Hepatocyte (in vitro differentiated cells): ENCODE measurements around the gene NPTX1.

ENCODE experiments used
- CTCF ChIP-seq: fragments of 200-600 bp; sonication (generic); IDR thresholded peaks from 2 replicates; pipeline ENCODE4 v1.5.1; 2016; ENCODE audit warnings: antibody characterized with exemption, mild to moderate bottlenecking; ENCODE audit not compliant: poor library complexity
- EZH2phosphoT487 ChIP-seq: fragments of 200-600 bp; sonication (generic); IDR thresholded peaks from one replicate; pipeline ENCODE4 v1.6.1; 2018; ENCODE audit warnings: antibody characterized with exemption, mild to moderate bottlenecking, low read depth, moderate library complexity; ENCODE audit not compliant: unreplicated experiment, severe bottlenecking

- TF ChIP-seq CTCF (no peak), EZH2phosphoT487 (no peak)
Observed at GRCh38 chr17:80444644-80444979, 31.8 kb downstream of the NPTX1 start.
